Panc1 (cell line): ENCODE data around the gene ATP1A1. TPM values are rescaled to one million over a fixed set of nuclear protein-coding genes. Genes with fewer than 3 reads are reported as not detected.

ENCODE experiments used
- ATAC-seq: fragments of 200-7000 bp; cut with Tn5 transposase; 2 replicates; pipeline ENCODE4 v1.9.1; 2020; ENCODE audit warnings: mild to moderate bottlenecking, moderate library complexity
- BruUV-seq: library from RNA; stranded (reverse); fragments of 400-500 nt; replicated peaks from 2 replicates; lab custom pipeline; 2021; lab: Mats Ljungman, UMichigan
- CTCF ChIA-PET: fragments of 300-600 bp; sonication (Branson Sonifier 250); formaldehyde crosslinking; loops from one replicate; lab custom pipeline; 2022; ENCODE audit warnings: antibody characterized with exemption; lab: Charles Lee
- POLR2A ChIA-PET: fragments of 300-600 bp; sonication (Branson Sonifier 250); formaldehyde crosslinking; loops from one replicate; lab custom pipeline; 2022; ENCODE audit warnings: antibody characterized with exemption; lab: Charles Lee
- DNase-seq: peaks from one replicate; pipeline ENCODE4 v3.0.0-alpha.2; 2010; ENCODE audit warnings: low read depth, low spot score
- H3K27ac ChIP-seq: 2 replicates; pipeline ENCODE4 v1.5.1; 2011; ENCODE audit warnings: mild to moderate bottlenecking, low read length, inconsistent platforms
- H3K27me3 ChIP-seq: fragments of 200-500 bp; sonication (Bioruptor generic); 2 replicates; pipeline ENCODE4 v1.6.0; 2014; ENCODE audit warnings: low read length, inconsistent platforms; ENCODE audit not compliant: control insufficient read depth, insufficient read depth
- H3K36me3 ChIP-seq: fragments of 200-500 bp; sonication (Bioruptor generic); 2 replicates; pipeline ENCODE4 v1.5.1; 2014; ENCODE audit warnings: inconsistent platforms, mild to moderate bottlenecking, low read length, moderate library complexity; ENCODE audit not compliant: control insufficient read depth, insufficient read depth
- H3K4me1 ChIP-seq: 2 replicates; pipeline ENCODE4 v1.5.1; 2011; ENCODE audit warnings: inconsistent platforms, mild to moderate bottlenecking, low read length, moderate library complexity; ENCODE audit not compliant: control insufficient read depth, insufficient read depth
- H3K4me3 ChIP-seq, 2 experiments: 2 replicates each; pipeline ENCODE4 v1.5.1; 2011 to 2012; ENCODE audit warnings: low read depth in 2 of 2, low read length in 2 of 2, mild to moderate bottlenecking in 2 of 2, inconsistent platforms in 1 of 2, moderate library complexity in 1 of 2
- H3K9me3 ChIP-seq: fragments of 200-500 bp; sonication (Bioruptor generic); 2 replicates; pipeline ENCODE4 v1.5.1; 2014; ENCODE audit warnings: low read depth, mild to moderate bottlenecking, inconsistent platforms, low read length, moderate library complexity; ENCODE audit not compliant: control insufficient read depth, insufficient read depth
- POLR2AphosphoS5 ChIP-seq: IDR thresholded peaks from 2 replicates; pipeline ENCODE4 v1.6.1; 2012; ENCODE audit warnings: mild to moderate bottlenecking, low read depth, low read length, moderate library complexity
- SIN3A ChIP-seq: IDR thresholded peaks from 2 replicates; pipeline ENCODE4 v1.6.1; 2012; ENCODE audit warnings: low read depth, mild to moderate bottlenecking, low read length, moderate library complexity, borderline replicate concordance; ENCODE audit not compliant: insufficient read depth
- TCF7L2 ChIP-seq: IDR thresholded peaks from 2 replicates; pipeline ENCODE4 v1.6.1; 2011; ENCODE audit warnings: mild to moderate bottlenecking, low read depth, low read length, inconsistent platforms
- in situ Hi-C: cut with HindIII; loops from 2 replicates; pipeline ENCODE4 v1.10.0; 2016; ENCODE audit warnings: low sequenced_read_pairs, low pct_unique_long_range_greater_than_20kb
- intact Hi-C: fragments of 100-400 bp; cut with micrococcal nuclease; formaldehyde crosslinking; loops from one replicate; pipeline ENCODE4 v1.10.0; 2022; ENCODE audit not compliant: unreplicated experiment
- total RNA-seq: library from RNA; stranded (reverse); gene quantifications from one replicate; pipeline ENCODE4 v1.2.1, GENCODE V29; 2021; ENCODE audit not compliant: unreplicated experiment
- TF ChIP-seq, protein P1 (sequence below), 2 experiments: IDR thresholded peaks; 2 replicates each; pipeline ENCODE4 v1.6.1; 2011 to 2012; ENCODE audit warnings: low read depth in 2 of 2, control low read depth in 1 of 2, low read length in 1 of 2, mild to moderate bottlenecking in 1 of 2, moderate library complexity in 1 of 2; ENCODE audit not compliant: insufficient read depth in 1 of 2
- TF ChIP-seq, protein P2 (sequence below): fragments of 450-650 bp; IDR thresholded peaks from 2 replicates; pipeline ENCODE4 v1.5.1; 2017; ENCODE audit warnings: mild to moderate bottlenecking

ATP1A1 gene
- total RNA-seq, 1 experiment from 2014 or later, result 131 TPM

DNA sequence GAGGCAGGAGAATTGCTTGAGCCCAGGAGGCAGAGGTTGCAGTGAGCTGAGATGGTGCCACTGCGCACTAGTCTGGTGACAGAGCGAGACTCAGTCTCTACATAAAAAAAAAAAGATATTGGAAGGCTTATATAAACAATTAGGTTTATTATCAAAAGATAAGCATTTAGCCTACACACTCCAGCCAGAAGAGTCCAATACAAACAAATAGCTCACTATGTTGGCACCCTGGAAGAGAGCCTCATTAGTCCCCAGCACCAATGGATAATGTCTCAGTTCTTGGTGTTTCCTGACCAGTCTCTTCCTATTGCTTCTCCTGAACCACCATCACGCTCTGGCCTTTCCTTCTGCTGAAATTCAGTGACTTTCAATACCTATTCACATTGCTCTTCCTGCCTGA, 48.6 kb upstream of the ATP1A1 start:
- POLR2A ChIA-PET, result no interaction called here
- Histone ChIP-seq H3K36me3 (no peaks in the 10 kb centered on the region), H3K4me3 (no peak overlapping the region), H3K27me3 (no peaks in the 10 kb centered on the region), H3K4me1 (no peaks in the 10 kb centered on the region), H3K9me3 (no peaks in the 10 kb centered on the region), H3K27ac (no peak overlapping the region)
- no peak for ATAC-seq
- no TSS peak for BruUV-seq
- no peak for DNase-seq
- no peak for TF ChIP-seq POLR2AphosphoS5
- TF ChIP-seq, protein P1, sequence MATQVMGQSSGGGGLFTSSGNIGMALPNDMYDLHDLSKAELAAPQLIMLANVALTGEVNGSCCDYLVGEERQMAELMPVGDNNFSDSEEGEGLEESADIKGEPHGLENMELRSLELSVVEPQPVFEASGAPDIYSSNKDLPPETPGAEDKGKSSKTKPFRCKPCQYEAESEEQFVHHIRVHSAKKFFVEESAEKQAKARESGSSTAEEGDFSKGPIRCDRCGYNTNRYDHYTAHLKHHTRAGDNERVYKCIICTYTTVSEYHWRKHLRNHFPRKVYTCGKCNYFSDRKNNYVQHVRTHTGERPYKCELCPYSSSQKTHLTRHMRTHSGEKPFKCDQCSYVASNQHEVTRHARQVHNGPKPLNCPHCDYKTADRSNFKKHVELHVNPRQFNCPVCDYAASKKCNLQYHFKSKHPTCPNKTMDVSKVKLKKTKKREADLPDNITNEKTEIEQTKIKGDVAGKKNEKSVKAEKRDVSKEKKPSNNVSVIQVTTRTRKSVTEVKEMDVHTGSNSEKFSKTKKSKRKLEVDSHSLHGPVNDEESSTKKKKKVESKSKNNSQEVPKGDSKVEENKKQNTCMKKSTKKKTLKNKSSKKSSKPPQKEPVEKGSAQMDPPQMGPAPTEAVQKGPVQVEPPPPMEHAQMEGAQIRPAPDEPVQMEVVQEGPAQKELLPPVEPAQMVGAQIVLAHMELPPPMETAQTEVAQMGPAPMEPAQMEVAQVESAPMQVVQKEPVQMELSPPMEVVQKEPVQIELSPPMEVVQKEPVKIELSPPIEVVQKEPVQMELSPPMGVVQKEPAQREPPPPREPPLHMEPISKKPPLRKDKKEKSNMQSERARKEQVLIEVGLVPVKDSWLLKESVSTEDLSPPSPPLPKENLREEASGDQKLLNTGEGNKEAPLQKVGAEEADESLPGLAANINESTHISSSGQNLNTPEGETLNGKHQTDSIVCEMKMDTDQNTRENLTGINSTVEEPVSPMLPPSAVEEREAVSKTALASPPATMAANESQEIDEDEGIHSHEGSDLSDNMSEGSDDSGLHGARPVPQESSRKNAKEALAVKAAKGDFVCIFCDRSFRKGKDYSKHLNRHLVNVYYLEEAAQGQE (IDR thresholded peaks at IDR 0.05; ENCODE audit: insufficient read depth in 1 of 2, low read depth in 2 of 2, low read length in 1 of 2), result no peak
- TF ChIP-seq, protein P2, sequence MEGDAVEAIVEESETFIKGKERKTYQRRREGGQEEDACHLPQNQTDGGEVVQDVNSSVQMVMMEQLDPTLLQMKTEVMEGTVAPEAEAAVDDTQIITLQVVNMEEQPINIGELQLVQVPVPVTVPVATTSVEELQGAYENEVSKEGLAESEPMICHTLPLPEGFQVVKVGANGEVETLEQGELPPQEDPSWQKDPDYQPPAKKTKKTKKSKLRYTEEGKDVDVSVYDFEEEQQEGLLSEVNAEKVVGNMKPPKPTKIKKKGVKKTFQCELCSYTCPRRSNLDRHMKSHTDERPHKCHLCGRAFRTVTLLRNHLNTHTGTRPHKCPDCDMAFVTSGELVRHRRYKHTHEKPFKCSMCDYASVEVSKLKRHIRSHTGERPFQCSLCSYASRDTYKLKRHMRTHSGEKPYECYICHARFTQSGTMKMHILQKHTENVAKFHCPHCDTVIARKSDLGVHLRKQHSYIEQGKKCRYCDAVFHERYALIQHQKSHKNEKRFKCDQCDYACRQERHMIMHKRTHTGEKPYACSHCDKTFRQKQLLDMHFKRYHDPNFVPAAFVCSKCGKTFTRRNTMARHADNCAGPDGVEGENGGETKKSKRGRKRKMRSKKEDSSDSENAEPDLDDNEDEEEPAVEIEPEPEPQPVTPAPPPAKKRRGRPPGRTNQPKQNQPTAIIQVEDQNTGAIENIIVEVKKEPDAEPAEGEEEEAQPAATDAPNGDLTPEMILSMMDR, result no peak
- no peak for TF ChIP-seq TCF7L2
- no peak for TF ChIP-seq SIN3A
- CTCF ChIA-PET, result no interaction called here
- intact Hi-C loops, result no loop called here
- in situ Hi-C loops, result no loop called here

DNA sequence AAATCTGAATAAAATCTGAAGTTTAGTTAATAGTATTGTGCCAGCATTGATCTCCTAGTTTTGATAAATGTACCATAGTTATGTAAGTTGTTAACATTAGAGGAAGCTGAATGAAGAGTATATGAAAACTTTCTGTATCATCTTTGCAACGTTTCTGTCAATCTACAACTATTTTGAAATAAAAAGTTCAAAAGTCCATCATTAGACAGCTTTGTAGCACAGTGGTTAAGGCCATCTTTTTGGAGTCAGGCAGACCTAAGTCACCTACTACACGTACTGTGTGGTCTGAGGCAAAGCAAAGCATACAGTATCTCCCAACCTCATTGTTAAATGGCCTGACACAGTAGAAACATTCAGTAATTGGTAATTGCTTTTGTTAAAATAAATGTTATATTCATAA, 47.9 kb upstream of the ATP1A1 start:
- no peak for TF ChIP-seq TCF7L2
- no peak for TF ChIP-seq SIN3A
- TF ChIP-seq, protein P2, result no peak
- TF ChIP-seq, protein P1 (IDR thresholded peaks at IDR 0.05; ENCODE audit: insufficient read depth in 1 of 2, low read depth in 2 of 2, low read length in 1 of 2), result no peak
- no peak for TF ChIP-seq POLR2AphosphoS5
- Histone ChIP-seq H3K27me3 (no peaks in the 10 kb centered on the region), H3K4me3 (no peak overlapping the region), H3K36me3 (no peaks in the 10 kb centered on the region), H3K27ac (no peak overlapping the region), H3K4me1 (no peaks in the 10 kb centered on the region), H3K9me3 (no peaks in the 10 kb centered on the region)
- intact Hi-C loops, result no loop called here
- in situ Hi-C loops, result no loop called here
- POLR2A ChIA-PET, result no interaction called here
- CTCF ChIA-PET, result no interaction called here
- ATAC-seq, result no peak
- no peak for DNase-seq
- BruUV-seq, result no TSS peak
